ENCODE results near the gene ZRANB3. TPM values are rescaled to one million over a fixed set of nuclear protein-coding genes. Genes with fewer than 3 reads are reported as not detected.

Gene ZRANB3
- total RNA-seq, 1 experiment from 2014 or later = 12.0 TPM

DNA sequence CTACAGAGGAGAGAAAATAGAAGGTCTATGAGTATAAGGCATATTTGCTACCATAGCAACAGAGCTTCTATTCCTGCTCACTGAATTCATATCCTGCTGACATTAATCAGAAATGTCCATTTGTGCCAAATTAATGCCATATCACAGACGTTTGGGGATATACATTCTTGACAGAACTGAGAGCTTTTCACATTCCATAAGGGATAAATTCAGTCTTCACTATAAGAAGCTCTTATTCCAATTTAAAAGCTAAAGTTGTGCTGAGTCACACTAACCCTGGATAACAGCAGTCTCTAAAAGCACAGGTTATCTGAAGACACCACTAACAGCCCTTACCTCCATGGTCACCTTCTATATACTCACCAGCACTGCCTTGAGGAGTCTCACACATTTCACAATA lies 300.9 kb downstream of the ZRANB3 start:
- DNase-seq (ENCODE audit: low read depth, low spot score) (no peak), ATAC-seq (no peak)
- TF ChIP-seq EZH2 (IDR thresholded peaks at IDR 0.05) = no peak
- TF ChIP-seq, protein P1, sequence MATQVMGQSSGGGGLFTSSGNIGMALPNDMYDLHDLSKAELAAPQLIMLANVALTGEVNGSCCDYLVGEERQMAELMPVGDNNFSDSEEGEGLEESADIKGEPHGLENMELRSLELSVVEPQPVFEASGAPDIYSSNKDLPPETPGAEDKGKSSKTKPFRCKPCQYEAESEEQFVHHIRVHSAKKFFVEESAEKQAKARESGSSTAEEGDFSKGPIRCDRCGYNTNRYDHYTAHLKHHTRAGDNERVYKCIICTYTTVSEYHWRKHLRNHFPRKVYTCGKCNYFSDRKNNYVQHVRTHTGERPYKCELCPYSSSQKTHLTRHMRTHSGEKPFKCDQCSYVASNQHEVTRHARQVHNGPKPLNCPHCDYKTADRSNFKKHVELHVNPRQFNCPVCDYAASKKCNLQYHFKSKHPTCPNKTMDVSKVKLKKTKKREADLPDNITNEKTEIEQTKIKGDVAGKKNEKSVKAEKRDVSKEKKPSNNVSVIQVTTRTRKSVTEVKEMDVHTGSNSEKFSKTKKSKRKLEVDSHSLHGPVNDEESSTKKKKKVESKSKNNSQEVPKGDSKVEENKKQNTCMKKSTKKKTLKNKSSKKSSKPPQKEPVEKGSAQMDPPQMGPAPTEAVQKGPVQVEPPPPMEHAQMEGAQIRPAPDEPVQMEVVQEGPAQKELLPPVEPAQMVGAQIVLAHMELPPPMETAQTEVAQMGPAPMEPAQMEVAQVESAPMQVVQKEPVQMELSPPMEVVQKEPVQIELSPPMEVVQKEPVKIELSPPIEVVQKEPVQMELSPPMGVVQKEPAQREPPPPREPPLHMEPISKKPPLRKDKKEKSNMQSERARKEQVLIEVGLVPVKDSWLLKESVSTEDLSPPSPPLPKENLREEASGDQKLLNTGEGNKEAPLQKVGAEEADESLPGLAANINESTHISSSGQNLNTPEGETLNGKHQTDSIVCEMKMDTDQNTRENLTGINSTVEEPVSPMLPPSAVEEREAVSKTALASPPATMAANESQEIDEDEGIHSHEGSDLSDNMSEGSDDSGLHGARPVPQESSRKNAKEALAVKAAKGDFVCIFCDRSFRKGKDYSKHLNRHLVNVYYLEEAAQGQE (IDR thresholded peaks at IDR 0.05; ENCODE audit: low read depth) = no peak
- TF ChIP-seq YY1 (IDR thresholded peaks at IDR 0.05; ENCODE audit: extremely low read depth, insufficient replicate concordance, low read depth, low read length) = no peak
- TF ChIP-seq ZFX (IDR thresholded peaks at IDR 0.05) = no peak
- TF ChIP-seq EZH2phosphoT487 (IDR thresholded peaks at IDR 0.05; ENCODE audit: borderline replicate concordance) = no peak
- no peak for TF ChIP-seq CEBPB (IDR thresholded peaks at IDR 0.05; ENCODE audit: low read depth)
- TF ChIP-seq SP1 (IDR thresholded peaks at IDR 0.05; ENCODE audit: low read depth) = no peak
- no peak for TF ChIP-seq EGR1 (IDR thresholded peaks at IDR 0.05; ENCODE audit: low read depth)
- TF ChIP-seq SRF (IDR thresholded peaks at IDR 0.05; ENCODE audit: low read depth) = no peak
- no peak for TF ChIP-seq JUND (IDR thresholded peaks at IDR 0.05)
- ChIA-PET CTCF (no interaction called here), POLR2A (no interaction called here), RAD21 (ENCODE audit: low non-redundant PET in 1 of 2, low total read pairs in 2 of 2, uncharacterized antibody in 2 of 2, unreplicated experiment in 2 of 2) (no interaction called here)
- no TSS peak for BruUV-seq (replicated peaks)
- Histone ChIP-seq H3K4me3 (replicated peaks in 1 of 2; ENCODE audit: low read depth in 1 of 2, low read length in 2 of 2) (no peak overlapping the region), H3K9me3 (ENCODE audit: control insufficient read depth in 1 of 2, insufficient read depth in 1 of 2, low read depth in 1 of 2, low read length in 2 of 2) (no peaks in the 10 kb centered on the region), H4K20me1 (ENCODE audit: insufficient read depth) (no peaks in the 10 kb centered on the region), H3K4me2 (ENCODE audit: low read length) (no peak overlapping the region), H3K9me2 (ENCODE audit: insufficient read depth) (no peaks in the 10 kb centered on the region), H3K4me1 (ENCODE audit: control insufficient read depth in 1 of 2, insufficient read depth in 2 of 2, low read length in 2 of 2) (no peaks in the 10 kb centered on the region), H3K36me3 (ENCODE audit: control insufficient read depth in 1 of 2, insufficient read depth in 2 of 2, low read length in 2 of 2) (0 out of 4 replicates have a peak, but pooled peaks cover 0 to 3% of the 10 kb centered on the region in 2 experiments), H3K79me2 (ENCODE audit: insufficient read depth, low read length) (no peaks in the 10 kb centered on the region), H2AFZ (ENCODE audit: low read depth, low read length, poor library complexity, severe bottlenecking) (no peak overlapping the region), H3K9ac (ENCODE audit: low read length) (no peak overlapping the region), H3K27me3 (ENCODE audit: insufficient read depth, low read length) (no peaks in the 10 kb centered on the region), H3K27ac (ENCODE audit: low read depth, low read length) (no peak overlapping the region)
- intact Hi-C loops (cut with micrococcal nuclease) = no loop called here

Measured in HCT116 (cell line).